Measurements from ENCODE around the gene DST.

Gene DST

DNA sequence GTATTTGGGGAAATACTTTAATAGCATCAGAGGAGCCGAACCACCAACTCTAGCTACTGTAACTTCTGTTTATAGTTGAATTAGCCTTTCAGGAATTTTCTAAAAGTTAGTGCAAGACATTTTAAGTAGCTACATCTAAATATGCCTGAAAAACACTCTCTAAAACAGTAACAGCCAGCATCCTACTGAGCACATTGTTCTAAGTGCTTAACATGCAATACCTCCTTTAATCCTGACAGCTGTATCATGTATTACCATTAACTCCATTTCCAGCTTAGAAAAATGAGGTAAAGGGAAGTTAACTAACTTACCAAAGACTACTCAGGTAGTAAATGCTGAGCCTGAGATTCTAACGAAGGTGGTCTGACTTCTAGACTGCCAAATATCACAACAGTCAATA lies 120.7 kb downstream of the DST start:
- no peak overlapping the region for H3K9ac ChIP-seq (ENCODE audit: low read depth, low read length)
- peaks cover 25% of the 10 kb centered on the region for H3K4me1 ChIP-seq (ENCODE audit: insufficient read depth, low read length)
- H3K9me3 ChIP-seq (ENCODE audit: control insufficient read depth, insufficient read depth, low read length): no peaks in the 10 kb centered on the region
- H3K36me3 ChIP-seq (ENCODE audit: insufficient read depth, low read length): peaks cover 2% of the 10 kb centered on the region; the same call in 1 of the 2 replicates

DNA sequence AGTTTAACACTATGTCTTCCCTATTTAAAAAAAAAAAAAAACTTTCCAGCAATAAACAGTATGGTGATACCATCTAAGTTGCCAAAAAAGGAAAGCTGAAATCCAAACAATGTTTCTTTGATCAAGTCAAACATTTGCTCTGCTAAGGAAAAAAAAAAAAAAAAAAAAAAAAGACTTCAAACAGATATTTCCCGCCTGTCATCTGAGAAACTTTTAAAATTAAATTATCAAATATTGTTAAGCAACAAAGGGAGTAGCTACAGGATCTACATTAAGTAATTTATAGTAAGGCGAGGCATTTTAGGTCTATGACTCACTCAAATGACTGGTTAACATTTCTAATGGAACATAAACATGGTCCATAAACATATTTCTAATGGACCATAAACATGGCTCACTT lies 121.2 kb downstream of the DST start:
- Histone ChIP-seq H3K9me3 (ENCODE audit: control insufficient read depth, insufficient read depth, low read length) (no peaks in the 10 kb centered on the region), H3K36me3 (ENCODE audit: insufficient read depth, low read length) (peaks cover 2% of the 10 kb centered on the region; the same call in 1 of the 2 replicates), H3K4me1 (ENCODE audit: insufficient read depth, low read length) (peaks cover 25% of the 10 kb centered on the region), H3K9ac (ENCODE audit: low read depth, low read length) (no peak overlapping the region)

DNA sequence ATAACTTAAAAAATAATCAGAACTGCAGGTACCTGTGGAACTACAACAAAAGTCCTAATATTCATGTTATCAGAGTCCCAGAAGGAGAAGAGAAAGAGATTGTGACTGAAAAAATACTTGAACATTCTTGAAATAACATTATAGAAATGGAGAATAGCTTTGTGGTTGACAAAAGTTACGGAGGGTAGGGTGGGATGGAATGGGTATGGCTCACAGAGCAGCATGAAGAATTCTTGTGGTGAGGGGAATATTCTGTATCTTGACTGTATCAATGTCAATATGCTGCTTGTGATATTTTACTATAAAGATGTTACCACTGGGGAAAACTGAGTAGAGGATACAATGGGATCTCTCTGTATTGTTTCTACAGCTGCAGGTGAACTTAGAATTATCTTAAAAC lies 122.5 kb downstream of the DST start:
- Histone ChIP-seq H3K36me3 (ENCODE audit: insufficient read depth, low read length) (peaks cover 2% of the 10 kb centered on the region), H3K4me1 (ENCODE audit: insufficient read depth, low read length) (peaks cover 21% of the 10 kb centered on the region), H3K9ac (ENCODE audit: low read depth, low read length) (no peak overlapping the region), H3K9me3 (ENCODE audit: control insufficient read depth, insufficient read depth, low read length) (no peaks in the 10 kb centered on the region)

DNA sequence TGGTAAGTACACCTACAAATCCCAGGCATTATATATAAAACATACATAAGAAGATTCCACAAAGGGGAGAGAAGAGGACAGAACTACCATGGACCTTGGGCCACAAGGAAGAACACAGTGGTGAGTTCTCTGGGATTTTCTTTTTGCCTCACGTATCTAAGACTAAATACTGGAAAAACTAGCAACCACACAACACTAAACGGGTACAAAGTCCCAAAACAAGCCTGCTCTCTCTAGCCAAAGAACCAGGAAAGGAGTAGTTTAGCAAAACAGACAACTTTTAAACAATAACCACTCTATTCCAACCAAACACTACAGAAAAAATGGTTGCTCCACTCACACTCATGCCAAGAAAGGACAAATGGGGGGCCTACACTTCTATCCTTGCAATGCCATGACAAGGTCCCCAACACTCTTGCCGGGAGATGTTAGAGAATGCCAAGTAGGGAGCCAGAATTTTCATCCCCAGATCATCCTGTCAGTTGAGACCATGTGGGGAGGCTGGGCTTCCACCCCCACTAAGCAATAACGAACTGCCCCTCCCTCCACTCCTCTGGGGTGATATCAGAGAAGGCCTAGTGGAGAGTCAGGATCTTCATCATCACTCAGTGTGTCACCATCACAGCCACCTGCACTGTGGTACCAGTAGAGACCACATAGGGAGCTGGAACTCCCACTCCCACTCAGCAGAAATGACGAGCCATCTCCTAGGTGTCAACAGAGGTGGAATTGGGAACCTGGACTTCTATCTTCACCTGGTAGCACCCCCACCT lies 123.5 kb downstream of the DST start:
- Histone ChIP-seq H3K4me1 (ENCODE audit: insufficient read depth, low read length) (peaks cover 21% of the 10 kb centered on the region), H3K9me3 (ENCODE audit: control insufficient read depth, insufficient read depth, low read length) (no peaks in the 10 kb centered on the region), H3K36me3 (ENCODE audit: insufficient read depth, low read length) (peaks cover 2% of the 10 kb centered on the region), H3K9ac (ENCODE audit: low read depth, low read length) (no peak overlapping the region)

DNA sequence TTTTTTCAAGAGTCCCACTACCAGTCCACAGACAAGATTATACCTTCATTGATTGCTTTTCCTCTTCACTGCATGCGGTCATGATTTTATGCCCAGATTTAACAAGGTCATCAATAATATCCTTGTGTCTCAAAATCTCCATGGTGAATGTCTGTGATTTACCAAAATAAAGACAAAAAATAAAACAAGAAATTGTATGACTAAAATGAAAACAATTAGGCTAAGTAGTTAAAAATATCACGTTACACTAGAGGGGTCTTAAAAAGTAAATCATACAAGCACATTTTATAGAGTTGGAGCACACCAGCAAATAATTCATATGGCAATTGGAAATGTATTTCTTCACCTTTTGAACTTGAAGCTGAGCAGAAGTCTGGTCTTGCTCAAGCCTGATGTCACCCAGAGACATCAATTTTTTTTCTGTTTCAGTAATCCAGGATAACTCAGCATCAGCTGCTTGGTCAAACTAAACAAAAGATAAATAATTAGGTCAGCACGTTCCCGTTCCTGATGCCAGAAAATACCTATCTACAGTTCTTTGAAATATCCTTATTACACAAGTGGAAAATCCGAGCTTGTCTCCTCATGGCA lies 125.4 kb downstream of the DST start:
- Histone ChIP-seq H3K9me3 (ENCODE audit: control insufficient read depth, insufficient read depth, low read length) (no peaks in the 10 kb centered on the region), H3K36me3 (ENCODE audit: insufficient read depth, low read length) (peaks cover 2% of the 10 kb centered on the region), H3K9ac (ENCODE audit: low read depth, low read length) (no peak overlapping the region), H3K4me1 (ENCODE audit: insufficient read depth, low read length) (peaks cover 9% of the 10 kb centered on the region)

DNA sequence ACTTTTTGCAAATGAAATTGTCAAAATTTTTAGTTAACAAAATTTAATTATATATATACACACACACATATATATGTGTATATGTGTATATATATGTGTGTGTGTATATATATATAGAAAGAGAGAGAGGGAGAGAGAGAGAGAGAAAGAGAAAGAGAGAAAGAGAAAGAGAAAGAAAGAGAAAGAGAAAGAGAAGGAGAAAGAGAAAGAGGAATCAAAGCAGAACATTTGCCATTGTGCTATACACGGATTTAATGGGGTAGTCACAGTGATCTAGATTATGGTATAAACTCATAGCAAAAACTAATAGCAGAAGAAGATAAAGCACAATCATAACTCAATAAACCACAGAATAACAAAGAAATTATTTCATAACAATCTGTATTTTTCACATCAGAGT lies 126.7 kb downstream of the DST start:
- no peak overlapping the region for H3K9ac ChIP-seq (ENCODE audit: low read depth, low read length)
- no peaks in the 10 kb centered on the region for H3K9me3 ChIP-seq (ENCODE audit: control insufficient read depth, insufficient read depth, low read length)
- peaks cover 2% of the 10 kb centered on the region for H3K36me3 ChIP-seq (ENCODE audit: insufficient read depth, low read length)
- H3K4me1 ChIP-seq (ENCODE audit: insufficient read depth, low read length): no peaks in the 10 kb centered on the region

DNA sequence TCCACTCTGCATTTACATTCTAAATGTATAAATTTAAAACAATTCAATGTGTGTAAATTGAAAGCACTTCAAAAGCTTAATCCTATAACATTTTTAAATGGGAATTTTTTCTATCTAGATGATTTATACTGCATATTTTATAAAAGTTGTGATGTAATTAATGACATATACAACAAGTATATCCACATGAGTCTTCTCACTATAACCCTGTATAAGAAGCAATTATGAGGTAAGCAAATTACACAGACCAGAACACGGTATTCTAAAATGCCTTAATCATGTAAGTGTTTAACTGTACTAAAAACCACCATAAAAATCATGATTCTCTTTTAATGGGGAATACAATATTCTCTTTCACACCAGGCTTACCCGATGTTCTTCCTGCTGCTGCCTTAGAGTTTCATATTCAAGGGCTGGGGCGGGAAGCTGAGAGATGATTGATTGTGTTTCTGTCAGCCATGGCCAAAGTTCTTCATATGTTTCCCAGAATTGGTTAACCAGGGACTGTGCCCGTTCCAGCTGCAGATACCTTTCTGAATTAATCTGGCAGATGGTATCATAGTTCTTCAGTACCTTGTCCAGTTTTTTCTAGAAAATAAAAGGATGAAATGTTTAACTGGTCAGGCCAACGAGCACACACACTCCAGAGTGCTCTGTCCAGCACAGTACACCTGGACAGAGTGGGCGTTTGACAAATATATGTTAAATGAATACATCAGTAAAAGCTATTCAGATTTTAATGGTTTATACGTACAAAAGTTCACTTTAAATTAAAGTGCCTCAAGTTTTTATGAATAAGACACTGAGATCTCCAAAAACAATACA lies 127.4 kb downstream of the DST start:
- Histone ChIP-seq H3K36me3 (ENCODE audit: insufficient read depth, low read length) (peaks cover 2% of the 10 kb centered on the region), H3K9ac (ENCODE audit: low read depth, low read length) (no peak overlapping the region), H3K9me3 (ENCODE audit: control insufficient read depth, insufficient read depth, low read length) (no peaks in the 10 kb centered on the region), H3K4me1 (ENCODE audit: insufficient read depth, low read length) (no peaks in the 10 kb centered on the region)

DNA sequence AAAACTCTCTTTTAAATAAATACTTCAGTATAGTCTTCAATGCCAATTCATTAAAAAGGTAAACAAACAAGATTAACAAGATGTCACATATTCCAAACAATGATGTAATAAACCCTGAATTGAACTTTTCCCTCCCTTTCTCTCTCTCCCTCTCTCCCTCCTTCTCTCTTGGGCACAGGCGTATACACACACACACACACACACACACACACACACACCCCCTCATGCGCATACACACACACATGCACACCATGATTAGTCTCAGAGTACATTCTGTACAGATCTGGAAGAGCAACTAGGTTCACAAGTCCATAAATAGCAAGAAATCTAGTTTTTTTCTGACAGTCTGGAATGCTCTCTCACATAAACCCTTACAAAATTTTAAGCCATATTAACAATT lies 128.3 kb downstream of the DST start:
- Histone ChIP-seq H3K9ac (ENCODE audit: low read depth, low read length) (no peak overlapping the region), H3K9me3 (ENCODE audit: control insufficient read depth, insufficient read depth, low read length) (no peaks in the 10 kb centered on the region), H3K36me3 (ENCODE audit: insufficient read depth, low read length) (peaks cover 6% of the 10 kb centered on the region), H3K4me1 (ENCODE audit: insufficient read depth, low read length) (no peaks in the 10 kb centered on the region)

DNA sequence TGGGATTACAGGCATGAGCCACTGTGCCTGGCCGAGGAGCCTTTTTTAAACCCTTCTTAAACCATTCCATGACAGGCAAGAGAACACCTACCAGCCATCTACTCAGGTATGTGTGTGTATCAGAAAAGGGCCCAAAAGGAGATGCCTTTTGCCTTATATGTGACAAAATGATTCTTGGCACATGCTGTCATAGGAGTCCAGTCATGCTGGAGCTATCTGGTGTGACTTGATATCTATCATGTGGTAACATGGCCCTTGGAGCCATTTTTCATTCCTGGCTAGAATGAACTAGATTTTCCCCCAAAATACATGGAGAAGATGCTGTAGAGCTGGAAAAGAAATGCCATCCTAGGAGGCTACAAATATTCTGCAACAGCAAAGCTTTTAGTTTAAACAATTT lies 129.1 kb downstream of the DST start:
- Histone ChIP-seq H3K9ac (ENCODE audit: low read depth, low read length) (no peak overlapping the region), H3K36me3 (ENCODE audit: insufficient read depth, low read length) (peaks cover 9% of the 10 kb centered on the region), H3K4me1 (ENCODE audit: insufficient read depth, low read length) (no peaks in the 10 kb centered on the region), H3K9me3 (ENCODE audit: control insufficient read depth, insufficient read depth, low read length) (no peaks in the 10 kb centered on the region)

DNA sequence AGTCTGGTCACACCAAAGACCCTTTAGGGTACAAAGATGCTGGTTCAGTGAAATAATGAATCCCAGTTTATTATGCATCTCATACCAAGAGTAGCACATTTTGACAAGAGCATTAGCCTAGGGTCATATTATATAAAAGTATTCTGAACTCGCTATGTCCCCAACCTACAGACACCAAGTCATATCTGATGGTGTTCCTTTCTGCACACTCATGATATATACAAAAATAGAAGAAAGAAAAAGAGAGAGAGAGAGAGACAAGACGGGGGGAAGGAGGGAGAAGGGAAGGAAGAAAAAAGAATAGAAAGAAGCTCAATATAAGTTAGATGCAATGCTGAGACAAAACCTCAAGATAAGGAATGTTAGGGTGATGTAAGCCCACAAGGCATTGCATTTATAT lies 131.1 kb downstream of the DST start:
- H3K9me3 ChIP-seq (ENCODE audit: control insufficient read depth, insufficient read depth, low read length): no peaks in the 10 kb centered on the region
- H3K9ac ChIP-seq (ENCODE audit: low read depth, low read length): no peak overlapping the region
- H3K36me3 ChIP-seq (ENCODE audit: insufficient read depth, low read length): peaks cover 7% of the 10 kb centered on the region; the same call in 1 of the 2 replicates
- H3K4me1 ChIP-seq (ENCODE audit: insufficient read depth, low read length): no peaks in the 10 kb centered on the region

DNA sequence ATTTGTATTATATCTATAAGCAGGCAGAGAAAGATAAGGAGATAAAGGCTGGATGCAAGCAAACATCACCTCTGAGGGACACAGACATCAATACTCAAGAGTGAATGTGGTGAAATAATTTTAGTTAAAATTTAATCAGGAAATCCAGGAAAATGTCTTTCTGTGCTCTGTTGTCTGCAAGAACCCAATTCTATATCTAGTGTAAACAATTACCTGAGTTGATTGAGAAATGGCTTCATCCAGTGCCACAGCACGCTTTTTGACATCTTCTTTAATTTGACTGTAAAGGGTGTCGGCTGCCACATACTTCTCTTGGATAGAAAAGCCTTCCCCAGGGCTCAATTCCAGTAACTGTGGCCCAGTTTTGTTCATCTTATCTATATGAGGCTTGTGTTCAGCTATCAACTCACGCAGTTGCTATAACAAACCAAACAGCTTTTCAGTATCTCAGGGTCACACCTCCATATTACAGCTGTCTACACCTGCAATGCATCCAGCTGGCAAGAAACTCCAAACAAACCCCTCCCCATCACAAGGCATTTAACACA lies 131.6 kb downstream of the DST start:
- Histone ChIP-seq H3K4me1 (ENCODE audit: insufficient read depth, low read length) (no peaks in the 10 kb centered on the region), H3K36me3 (ENCODE audit: insufficient read depth, low read length) (peaks cover 7% of the 10 kb centered on the region; the same call in 1 of the 2 replicates), H3K9me3 (ENCODE audit: control insufficient read depth, insufficient read depth, low read length) (no peaks in the 10 kb centered on the region), H3K9ac (ENCODE audit: low read depth, low read length) (no peak overlapping the region)

DNA sequence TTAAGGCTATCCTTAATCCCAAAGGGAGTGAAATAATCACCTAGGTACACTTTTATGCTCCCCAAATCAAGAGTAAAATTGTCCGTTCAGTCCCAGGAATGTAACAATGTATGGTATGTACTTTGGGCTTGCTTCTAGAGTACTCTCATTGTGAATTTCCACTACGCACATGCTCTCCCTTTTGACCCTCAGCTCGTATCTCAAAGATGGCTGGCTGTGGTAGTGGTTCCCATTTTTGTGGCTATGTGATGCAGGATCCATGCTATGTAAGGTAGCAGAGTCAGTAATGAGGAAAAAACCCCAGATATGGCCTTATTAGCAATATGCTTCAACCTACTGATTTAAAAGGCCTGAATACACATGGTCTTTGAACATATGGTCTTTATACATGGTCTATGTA lies 133.7 kb downstream of the DST start:
- Histone ChIP-seq H3K4me1 (ENCODE audit: insufficient read depth, low read length) (no peaks in the 10 kb centered on the region), H3K9ac (ENCODE audit: low read depth, low read length) (no peak overlapping the region), H3K9me3 (ENCODE audit: control insufficient read depth, insufficient read depth, low read length) (no peaks in the 10 kb centered on the region), H3K36me3 (ENCODE audit: insufficient read depth, low read length) (peaks cover 7% of the 10 kb centered on the region; the same call in 1 of the 2 replicates)

DNA sequence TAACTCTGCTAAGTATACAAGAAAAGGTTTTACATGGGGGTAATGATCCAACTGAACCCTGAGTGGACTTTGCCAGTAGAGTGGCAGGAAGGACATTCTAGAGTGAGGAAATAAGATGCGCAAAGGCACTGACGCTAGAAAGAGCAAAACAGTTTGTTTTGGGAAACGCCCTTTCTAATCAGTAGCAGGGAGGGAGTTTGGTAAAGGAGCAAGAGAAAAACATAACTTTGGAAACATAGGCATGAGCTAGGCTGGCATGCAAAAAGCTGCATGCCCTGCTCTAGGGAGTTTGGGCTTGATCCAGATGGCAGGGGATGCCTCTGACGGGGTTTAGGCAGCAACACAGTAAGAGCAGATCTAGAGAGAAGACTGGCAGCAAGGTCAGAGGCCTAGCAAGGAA lies 135.2 kb downstream of the DST start:
- Histone ChIP-seq H3K9ac (ENCODE audit: low read depth, low read length) (no peak overlapping the region), H3K36me3 (ENCODE audit: insufficient read depth, low read length) (peaks cover 7% of the 10 kb centered on the region; the same call in 1 of the 2 replicates)

DNA sequence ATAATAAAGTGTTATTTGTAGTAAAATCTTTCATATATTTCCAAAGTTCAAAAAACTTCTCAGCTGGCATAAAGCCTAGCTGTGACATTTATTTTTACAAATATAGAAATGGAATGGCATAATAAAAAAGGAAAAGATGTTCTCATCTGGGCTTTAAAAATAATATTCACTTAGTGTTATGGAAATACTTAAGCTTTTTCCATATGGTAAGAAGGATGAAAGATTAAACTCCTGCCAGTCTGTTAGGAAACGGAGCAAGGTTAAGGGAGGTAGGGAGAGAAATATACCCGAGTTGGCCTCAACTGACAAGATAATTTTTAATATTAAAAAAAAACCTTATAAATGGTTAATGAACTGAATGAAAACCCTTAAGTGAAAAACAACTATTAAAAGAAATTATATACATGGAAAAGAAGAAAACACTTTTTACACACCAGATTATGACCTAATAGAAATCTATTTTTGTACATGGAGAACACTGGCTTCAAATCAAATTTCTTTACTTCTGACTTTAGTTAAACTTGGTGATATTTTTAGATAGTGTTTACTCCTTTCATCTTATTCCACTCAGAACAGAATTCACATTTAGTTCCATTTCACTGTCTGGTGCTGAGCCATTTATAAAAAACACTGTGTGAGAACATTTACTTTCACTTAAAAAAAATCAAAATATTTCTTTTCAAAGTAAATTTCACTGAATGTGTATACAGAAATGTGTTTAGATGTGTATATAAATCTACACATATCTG lies 137.0 kb downstream of the DST start:
- no peaks in the 10 kb centered on the region for H3K9me3 ChIP-seq (ENCODE audit: control insufficient read depth, insufficient read depth, low read length)
- H3K9ac ChIP-seq (ENCODE audit: low read depth, low read length): no peak overlapping the region
- H3K4me1 ChIP-seq (ENCODE audit: insufficient read depth, low read length): no peaks in the 10 kb centered on the region
- peaks cover 7% of the 10 kb centered on the region; the same call in 1 of the 2 replicates for H3K36me3 ChIP-seq (ENCODE audit: insufficient read depth, low read length)

More for the DNA sequence above, 135.2 kb downstream of the DST start:
- Histone ChIP-seq H3K4me1 (ENCODE audit: insufficient read depth, low read length) (no peaks in the 10 kb centered on the region), H3K9me3 (ENCODE audit: control insufficient read depth, insufficient read depth, low read length) (no peaks in the 10 kb centered on the region)
